ENCODE measurements around the gene ZNF80.

- TF ChIP-seq, protein P1, sequence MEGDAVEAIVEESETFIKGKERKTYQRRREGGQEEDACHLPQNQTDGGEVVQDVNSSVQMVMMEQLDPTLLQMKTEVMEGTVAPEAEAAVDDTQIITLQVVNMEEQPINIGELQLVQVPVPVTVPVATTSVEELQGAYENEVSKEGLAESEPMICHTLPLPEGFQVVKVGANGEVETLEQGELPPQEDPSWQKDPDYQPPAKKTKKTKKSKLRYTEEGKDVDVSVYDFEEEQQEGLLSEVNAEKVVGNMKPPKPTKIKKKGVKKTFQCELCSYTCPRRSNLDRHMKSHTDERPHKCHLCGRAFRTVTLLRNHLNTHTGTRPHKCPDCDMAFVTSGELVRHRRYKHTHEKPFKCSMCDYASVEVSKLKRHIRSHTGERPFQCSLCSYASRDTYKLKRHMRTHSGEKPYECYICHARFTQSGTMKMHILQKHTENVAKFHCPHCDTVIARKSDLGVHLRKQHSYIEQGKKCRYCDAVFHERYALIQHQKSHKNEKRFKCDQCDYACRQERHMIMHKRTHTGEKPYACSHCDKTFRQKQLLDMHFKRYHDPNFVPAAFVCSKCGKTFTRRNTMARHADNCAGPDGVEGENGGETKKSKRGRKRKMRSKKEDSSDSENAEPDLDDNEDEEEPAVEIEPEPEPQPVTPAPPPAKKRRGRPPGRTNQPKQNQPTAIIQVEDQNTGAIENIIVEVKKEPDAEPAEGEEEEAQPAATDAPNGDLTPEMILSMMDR (IDR thresholded peaks at IDR 0.05), result no peak
- no peak for TF ChIP-seq EZH2 (IDR thresholded peaks at IDR 0.05)
These were observed 21.0 kb downstream of the ZNF80 start for GRCh38 chr3:114216186-114216970.

Data from neural progenitor cell (in vitro differentiated cells).